Thoracic aorta (tissue), 2 donors: Measurements from ENCODE around the gene SPTBN4. TPM values are rescaled to one million over a fixed set of nuclear protein-coding genes. Genes with fewer than 3 reads are reported as not detected.

Source experiments
- ATAC-seq: fragments of 150-250 bp; one replicate; pipeline ENCODE4 v1.8.0; 2017; ENCODE audit warnings: low read depth; ENCODE audit not compliant: insufficient number of reproducible peaks, low FRiP score
- DNase-seq: peaks from one replicate; pipeline ENCODE4 v3.0.0-alpha.2; 2020; ENCODE audit warnings: low spot score
- H3K27ac ChIP-seq, 2 donors: fragments of 200-600 bp; sonication (generic); 1 replicate in 1 of 2; 2 replicates in 1 of 2; pipeline ENCODE4 v1.5.1; 2016; ENCODE audit warnings: mild to moderate bottlenecking in 2 of 2, moderate library complexity in 2 of 2
- H3K27me3 ChIP-seq: fragments of 200-600 bp; sonication (generic); replicated peaks from 2 replicates; pipeline ENCODE4 v1.6.0; 2016; ENCODE audit warnings: mild to moderate bottlenecking; ENCODE audit not compliant: insufficient read depth
- H3K36me3 ChIP-seq: fragments of 200-600 bp; sonication (generic); one replicate; pipeline ENCODE4 v1.5.1; 2016
- H3K4me1 ChIP-seq, 2 donors: fragments of 200-600 bp; sonication (generic); 1 replicate in 1 of 2; 2 replicates in 1 of 2; pipeline versions ENCODE4 v1.5.1 to v1.6.0; 2016; ENCODE audit warnings: low read depth in 2 of 2, mild to moderate bottlenecking in 1 of 2; ENCODE audit not compliant: control insufficient read depth in 1 of 2
- H3K4me3 ChIP-seq: fragments of 200-600 bp; sonication (generic); 2 replicates; pipeline ENCODE4 v1.5.1; 2016; ENCODE audit warnings: mild to moderate bottlenecking
- H3K9me3 ChIP-seq: fragments of 200-600 bp; sonication (generic); 2 replicates; pipeline ENCODE4 v1.5.1; 2016
- CTCF ChIP-seq: fragments of 200-600 bp; sonication (generic); IDR thresholded peaks from one replicate; pipeline ENCODE4 v1.5.1; 2019; ENCODE audit warnings: antibody characterized with exemption
- total RNA-seq, 2 donors: library from RNA; depleted of rRNA; stranded (reverse); fragments of >200 nt; gene quantifications; one replicate each; pipeline versions ENCODE4 v1.1.0 to v1.2.3, GENCODE V29; 2016

Gene SPTBN4
- total RNA-seq, 2 donors from 2014 or later = 2.0 to 7.0 TPM

- no peaks in the 10 kb centered on the region for H3K4me1 ChIP-seq
- no peak for TF ChIP-seq CTCF
- ATAC-seq (no peak), DNase-seq (no peak)
- H3K9me3 ChIP-seq = no peaks in the 10 kb centered on the region
- no peaks in the 10 kb centered on the region for H3K27me3 ChIP-seq
- no peaks in the 10 kb centered on the region for H3K36me3 ChIP-seq
- H3K4me3 ChIP-seq = no peak overlapping the region
- H3K27ac ChIP-seq = no peak overlapping the region
Measured at GRCh38 chr19:40524133-40524549, 57.3 kb downstream of the SPTBN4 start.

- DNase-seq (no peak), ATAC-seq (no peak)
- Histone ChIP-seq H3K4me3 (no peak overlapping the region), H3K27me3 (no peaks in the 10 kb centered on the region), H3K36me3 (no peaks in the 10 kb centered on the region), H3K4me1 (peaks cover 0 to 2% of the 10 kb centered on the region in 2 donors), H3K9me3 (no peaks in the 10 kb centered on the region), H3K27ac (no peak overlapping the region)
- no peak for TF ChIP-seq CTCF
Measured at GRCh38 chr19:40524655-40525054, 57.9 kb downstream of the SPTBN4 start.

GRCh38 chr19:40525234-40526051 is 58.6 kb downstream of the SPTBN4 start:
- H3K27ac ChIP-seq = no peak overlapping the region
- no peak for TF ChIP-seq CTCF
- H3K4me1 ChIP-seq = peaks cover 4 to 7% of the 10 kb centered on the region in 2 donors
- ATAC-seq (no peak), DNase-seq (no peak)
- H3K36me3 ChIP-seq = no peaks in the 10 kb centered on the region
- H3K4me3 ChIP-seq = no peak overlapping the region
- no peaks in the 10 kb centered on the region for H3K27me3 ChIP-seq
- H3K9me3 ChIP-seq = no peaks in the 10 kb centered on the region

- no peak for DNase-seq
- TF ChIP-seq CTCF = no peak
Measured at GRCh38 chr19:40528078-40528477, 61.3 kb downstream of the SPTBN4 start.

GRCh38 chr19:40528533-40529092 is 61.8 kb downstream of the SPTBN4 start:
- Histone ChIP-seq H3K4me1 (peaks cover 4 to 13% of the 10 kb centered on the region in 2 donors), H3K9me3 (no peaks in the 10 kb centered on the region), H3K27ac (no peak overlapping the region), H3K36me3 (no peaks in the 10 kb centered on the region), H3K27me3 (no peaks in the 10 kb centered on the region), H3K4me3 (no peak overlapping the region)
- DNase-seq (no peak), ATAC-seq (no peak)
- no peak for TF ChIP-seq CTCF

More at GRCh38 chr19:40528078-40528477, 61.3 kb downstream of the SPTBN4 start:
- H3K4me1 ChIP-seq = peaks cover 4 to 13% of the 10 kb centered on the region in 2 donors
- no peak overlapping the region for H3K27ac ChIP-seq
- no peak overlapping the region for H3K4me3 ChIP-seq
- no peaks in the 10 kb centered on the region for H3K27me3 ChIP-seq
- H3K9me3 ChIP-seq = no peaks in the 10 kb centered on the region
- ATAC-seq = no peak
- no peaks in the 10 kb centered on the region for H3K36me3 ChIP-seq
